HG03558 (cell line): ENCODE data around the gene SMTNL2.
"Not testable (repeated sequence)": the region's sequence is repeated elsewhere in the genome, so short reads cannot be mapped to it uniquely, and the experiment has no call there.

ENCODE experiments used
- ATAC-seq: cut with Tn5 transposase; IDR thresholded peaks from one replicate; pipeline ENCODE4 v1.9.1; 2021; ENCODE audit warnings: moderate number of reproducible peaks; ENCODE audit not compliant: unreplicated experiment; ENCODE audit errors: extremely low read depth

The SMTNL2 gene

DNA sequence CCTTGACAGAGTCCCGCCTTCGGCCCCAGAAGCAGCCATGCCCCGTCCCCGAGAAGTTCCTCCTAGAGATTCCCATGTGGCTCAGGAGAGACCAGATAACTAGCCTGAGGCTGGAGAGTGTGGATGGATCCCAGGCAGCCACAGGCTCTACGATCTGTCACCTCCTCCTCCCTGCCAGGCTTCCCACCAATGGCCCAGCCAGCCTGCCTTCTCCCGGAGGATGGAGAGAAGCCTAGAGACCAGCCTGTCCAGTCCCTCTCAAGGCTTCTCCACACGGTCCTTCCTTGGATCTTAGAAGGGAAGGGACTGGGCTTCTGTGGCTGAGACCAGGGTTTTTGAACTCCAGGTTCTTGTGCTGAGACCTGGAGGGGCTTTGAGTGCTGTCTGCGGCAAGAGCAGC, 1.6 kb upstream of the SMTNL2 start:
- no peak for ATAC-seq

DNA sequence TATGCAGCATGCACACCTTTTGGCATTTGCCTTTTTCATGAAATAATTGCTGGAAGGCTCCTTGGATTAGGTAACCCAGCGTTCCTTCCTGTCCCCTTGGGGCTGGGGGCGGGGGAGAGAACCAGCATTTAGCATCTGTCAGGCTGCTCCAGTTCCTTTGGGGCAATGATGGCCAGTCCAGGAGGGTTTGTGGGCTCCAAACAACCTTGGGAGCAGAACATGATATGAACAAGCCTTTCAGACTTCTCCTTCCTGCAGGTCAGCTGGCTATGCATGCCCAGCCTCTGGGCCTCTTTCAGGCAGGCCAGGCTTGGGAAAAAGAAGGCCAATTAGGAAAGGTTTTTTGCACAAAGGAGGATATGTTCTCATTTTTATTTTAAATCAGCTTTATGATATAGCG, 1.1 kb upstream of the SMTNL2 start:
- no peak for ATAC-seq

DNA sequence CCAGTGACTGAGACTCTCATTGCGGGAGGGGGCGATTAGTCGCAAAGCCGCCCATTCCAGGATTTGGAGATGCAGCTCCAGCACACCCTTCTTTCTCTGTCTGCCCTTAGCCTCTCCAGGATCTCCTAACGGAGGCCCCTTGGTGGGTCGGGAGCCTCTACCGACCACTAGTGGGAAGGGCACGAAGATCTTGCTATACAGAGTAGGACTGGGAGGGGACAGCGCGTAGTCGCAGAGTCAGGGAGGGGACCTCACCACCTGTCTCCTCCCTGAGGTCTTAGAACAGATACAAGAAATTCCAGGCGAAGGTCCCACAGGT, 588 bp upstream of the SMTNL2 start:
- ATAC-seq: no peak

DNA sequence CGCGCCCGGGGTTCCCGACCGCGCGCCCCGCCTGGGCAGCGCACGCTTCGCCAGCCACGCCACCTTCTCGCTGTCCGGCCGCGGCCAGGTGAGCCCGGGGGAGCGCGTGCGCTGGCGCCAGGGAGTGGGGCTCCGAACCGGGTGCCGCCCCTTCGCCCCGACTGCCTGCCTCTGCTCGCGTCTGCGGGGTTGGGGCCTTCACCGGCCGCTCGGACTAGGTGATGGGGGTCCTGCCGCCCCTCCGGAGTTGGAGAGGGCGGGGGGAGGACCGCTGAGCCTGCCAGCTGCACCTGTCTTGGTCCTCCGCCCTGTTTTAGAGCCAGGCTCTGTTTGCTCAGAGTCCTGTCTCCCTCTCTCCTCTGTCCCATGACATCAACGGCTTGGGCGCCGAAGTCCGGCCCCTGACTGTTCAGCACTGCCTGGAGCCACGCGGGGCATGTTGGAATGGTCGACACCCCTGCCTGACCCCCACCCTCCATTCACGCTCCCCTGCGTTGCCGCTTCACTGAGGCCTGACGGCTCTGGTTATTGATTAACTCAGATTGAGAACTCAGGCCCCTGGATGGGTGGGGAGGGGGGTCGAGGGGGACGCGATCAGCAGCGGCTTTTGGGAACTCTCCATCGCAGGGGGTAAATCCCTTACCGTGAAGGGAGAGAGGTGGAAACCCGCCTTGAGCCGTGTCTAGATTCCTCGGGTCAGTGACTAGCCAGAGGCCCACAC, 748 bp downstream of the SMTNL2 start:
- no peak for ATAC-seq

DNA sequence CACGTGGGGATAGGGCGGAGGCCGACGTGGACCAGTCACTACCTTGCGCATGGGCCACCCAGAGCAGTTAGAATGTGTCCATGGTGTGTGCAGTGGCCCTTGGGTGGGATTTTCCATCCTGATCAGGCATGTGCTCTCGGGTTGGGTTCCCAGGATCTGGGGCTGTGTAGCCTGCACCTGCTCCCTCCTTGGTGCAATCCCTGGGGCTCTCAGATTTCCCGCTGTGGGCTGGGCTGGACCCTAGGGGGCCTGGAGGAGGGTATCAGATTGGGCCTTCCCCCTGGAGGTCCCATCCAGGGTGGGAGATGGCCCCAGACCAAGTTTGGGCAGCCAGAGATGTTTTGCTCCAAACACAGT, 1.3 kb downstream of the SMTNL2 start:
- ATAC-seq: no peak

DNA sequence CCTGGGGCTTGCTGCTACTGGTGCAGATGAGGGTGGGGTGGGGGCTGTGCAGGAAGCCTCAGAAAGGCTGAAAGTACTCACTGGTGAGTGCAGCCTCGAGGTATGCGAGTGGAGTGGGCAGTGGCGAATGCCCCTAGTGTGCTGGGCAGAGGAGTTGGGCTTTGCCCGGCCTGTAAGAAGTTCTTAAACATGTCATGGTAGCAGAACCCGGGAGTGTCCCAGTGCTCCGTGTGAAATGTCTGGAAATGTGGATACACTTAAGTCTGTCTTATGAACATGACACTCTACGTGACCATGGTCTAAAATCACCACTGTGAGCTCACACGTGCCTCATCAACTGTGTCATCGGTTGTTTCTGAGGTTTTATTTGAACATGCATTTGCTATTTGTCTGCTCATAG, 1.7 kb downstream of the SMTNL2 start:
- ATAC-seq: no peak

DNA sequence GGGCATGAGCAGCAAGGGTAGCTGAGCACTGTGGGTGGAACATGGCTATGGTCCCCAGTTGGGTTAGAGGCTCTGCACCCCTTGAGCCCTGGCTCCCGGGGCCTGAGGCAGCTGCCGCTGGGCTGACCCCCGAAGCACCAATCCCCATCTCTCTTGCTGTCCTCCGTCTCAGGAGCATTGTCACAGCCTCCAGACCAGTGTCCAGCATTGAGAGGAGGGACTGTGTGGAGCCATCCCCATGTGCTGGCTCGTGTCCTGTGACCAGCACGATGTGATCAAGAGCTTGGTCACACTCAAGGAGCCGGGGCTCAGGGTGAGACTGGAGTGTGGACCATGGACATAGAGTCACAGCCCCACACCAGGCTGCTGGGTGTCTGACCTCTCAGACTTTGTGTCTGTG, 2.9 kb downstream of the SMTNL2 start:
- no peak for ATAC-seq

DNA sequence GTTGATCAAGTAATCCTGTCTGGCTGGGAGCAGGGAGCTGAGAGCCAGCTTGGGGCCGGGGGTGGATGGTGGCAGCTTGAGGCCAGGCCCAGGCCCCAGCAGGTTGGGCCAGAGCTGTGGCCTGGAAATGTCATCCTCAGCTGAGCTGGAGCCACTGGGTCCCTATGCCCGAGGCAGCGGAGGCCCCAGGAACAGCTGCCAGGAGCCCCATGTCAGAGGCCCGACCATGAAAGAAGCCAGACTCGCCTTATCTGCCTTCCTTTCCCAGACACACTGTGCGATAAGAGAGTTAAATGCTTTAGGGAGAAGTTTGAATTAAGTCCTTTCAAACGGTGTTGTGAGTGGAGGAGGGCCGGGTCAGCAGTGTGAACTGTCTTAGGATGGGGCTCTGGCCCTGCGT, 3.5 kb downstream of the SMTNL2 start:
- no peak for ATAC-seq

DNA sequence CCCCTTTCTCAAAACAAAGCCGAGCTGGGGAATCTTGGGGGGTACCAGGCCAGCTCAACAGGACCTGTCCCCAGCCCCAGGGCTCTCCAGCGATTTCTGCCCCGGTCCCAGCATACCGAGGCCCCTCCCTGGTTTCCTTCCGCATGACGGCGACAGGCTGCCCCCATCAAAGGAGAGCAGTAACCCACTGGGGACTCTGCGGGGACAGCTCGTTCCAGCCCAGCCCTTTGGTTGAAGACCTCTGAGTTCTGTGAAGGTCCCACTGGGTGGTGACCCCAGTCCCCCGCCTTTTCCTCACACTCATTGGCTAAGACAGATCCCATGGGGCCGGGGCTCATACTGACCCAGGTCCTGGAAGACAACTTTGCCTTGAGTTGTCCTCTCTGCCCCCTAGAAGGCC, 4.1 kb downstream of the SMTNL2 start:
- ATAC-seq: no peak

DNA sequence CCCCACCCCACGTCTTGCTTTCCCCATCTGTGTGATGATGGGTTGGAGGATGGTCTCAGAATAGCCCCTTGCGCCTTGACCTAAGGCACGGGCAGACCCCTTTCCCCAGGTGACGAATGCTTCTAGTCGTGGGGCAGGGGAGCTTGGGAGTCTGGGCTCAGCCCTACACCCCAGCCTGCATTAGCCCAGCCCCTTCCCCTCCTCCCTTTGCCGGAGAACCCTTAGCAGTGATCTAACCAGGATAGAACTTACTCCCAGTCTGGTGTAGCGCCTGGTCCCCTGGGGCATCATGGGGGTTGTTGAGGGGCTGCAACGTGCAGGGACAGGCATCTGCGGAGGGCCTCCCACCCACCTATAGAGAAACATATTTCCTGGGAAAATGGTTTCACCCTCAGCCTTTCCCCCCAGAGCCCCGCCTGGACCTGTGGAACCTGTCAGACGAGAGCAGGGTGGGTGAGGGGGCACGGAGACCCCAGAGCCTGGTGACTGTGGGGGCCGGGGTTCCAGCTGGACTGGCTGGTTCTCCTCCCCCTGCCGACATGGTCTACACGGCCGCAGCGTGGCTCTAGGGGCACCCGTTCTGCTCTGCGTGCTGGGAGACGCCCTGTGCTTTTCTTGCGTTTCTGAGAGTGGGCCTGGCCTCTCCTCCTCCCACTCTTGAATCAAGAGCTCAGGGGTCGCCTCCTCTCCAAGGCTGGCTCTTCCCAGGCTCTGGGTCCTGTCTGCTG, 4.7 kb downstream of the SMTNL2 start:
- ATAC-seq: no peak

DNA sequence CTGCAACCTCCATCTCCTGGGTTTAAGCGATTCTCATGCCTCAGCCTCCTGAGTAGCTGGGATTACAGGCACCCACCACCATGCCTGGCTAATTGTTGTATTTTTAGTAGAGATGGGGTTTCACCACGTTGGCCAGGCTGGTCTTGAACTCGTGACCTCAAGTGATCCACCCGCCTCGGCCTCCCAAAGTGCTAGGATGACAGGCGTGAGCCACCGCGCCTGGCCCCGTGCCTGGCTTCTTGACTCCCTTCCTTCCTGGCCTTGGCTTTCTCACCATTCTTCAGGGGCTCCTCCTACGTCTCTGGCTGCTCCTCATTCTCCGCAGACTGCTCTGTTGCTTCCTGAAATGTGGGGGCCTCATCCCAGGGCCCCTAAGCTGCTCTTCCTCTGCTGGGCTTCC, 5.7 kb downstream of the SMTNL2 start:
- not testable (repeated sequence) for ATAC-seq

DNA sequence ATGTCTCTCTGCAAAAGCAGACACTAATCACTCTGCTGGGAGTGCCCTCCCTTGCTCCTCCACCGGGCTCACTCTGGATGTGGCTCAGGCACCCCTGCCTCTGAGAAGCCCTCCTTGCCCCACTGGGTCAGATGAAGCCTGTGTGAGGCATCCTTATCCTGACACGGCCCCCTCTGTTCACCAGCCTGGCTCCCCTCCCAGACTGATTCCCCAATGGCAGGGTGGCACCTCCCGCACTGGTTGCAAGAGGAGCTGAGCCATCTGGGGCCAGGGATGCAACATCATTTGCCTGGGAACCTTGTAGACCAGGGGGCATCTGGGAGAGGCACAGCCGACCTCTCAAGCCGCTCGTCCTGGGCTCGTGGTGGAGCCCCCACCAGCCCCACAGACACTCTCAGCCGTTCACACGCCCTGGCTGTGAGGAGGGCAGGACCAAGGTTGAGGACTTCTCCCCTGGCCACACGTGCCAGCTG, 6.7 kb downstream of the SMTNL2 start:
- ATAC-seq: no peak

DNA sequence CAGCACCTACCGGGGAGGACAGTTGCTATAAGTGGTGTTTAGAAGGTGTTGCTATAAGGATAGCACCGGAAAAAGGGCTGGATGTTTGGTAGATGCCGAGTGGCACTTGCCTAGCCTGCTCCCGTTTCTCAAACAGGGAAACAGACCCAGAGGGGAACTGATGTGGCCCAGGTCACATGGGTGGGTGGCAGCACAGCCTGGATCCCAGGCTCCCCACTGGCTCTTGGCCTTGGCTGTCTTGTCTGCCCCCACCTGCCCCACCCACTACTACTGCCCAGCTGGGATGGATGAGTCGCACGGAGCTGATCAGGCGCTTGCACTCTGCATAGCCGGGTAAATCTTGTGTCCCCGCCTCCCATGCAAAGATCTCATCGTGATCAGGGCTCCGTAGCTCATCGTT, 7.2 kb downstream of the SMTNL2 start:
- no peak for ATAC-seq

DNA sequence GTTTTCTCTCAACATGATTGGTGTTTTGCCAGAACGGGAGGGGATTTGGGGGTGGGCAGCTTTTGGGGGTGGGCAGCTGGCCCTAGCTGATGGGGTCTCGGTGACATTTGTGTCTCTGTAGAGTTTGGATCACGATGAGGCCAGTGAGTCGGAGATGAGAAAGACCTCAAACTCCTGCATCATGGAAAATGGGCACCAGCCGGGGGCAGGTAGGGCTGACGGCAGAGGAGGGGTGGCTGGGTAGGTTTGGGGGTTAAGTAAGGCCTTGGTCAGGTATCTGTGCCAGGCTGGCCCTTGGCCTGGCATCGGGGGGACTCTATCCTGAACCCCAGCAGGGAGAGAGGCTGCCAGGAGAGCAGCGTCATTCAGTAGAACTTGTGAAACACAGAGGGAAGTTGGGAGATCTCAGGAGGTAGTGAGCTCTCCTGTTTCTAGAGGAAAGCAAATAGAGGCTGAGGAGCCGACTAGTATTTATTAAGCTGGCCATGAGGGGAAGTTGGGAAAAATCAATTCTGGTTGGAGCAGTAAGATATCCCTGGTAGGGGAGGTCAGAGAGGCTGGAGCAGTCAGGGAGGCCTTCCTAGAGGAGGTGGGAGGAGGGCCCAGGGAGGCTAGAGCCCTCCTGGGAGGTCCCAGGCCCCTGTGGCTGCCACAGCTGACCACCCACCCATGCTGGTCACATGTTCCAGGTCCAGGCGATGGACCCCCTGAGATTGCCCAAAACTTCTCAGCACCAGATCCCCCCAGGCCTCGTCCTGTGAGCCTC, 8.1 kb downstream of the SMTNL2 start:
- no peak for ATAC-seq

DNA sequence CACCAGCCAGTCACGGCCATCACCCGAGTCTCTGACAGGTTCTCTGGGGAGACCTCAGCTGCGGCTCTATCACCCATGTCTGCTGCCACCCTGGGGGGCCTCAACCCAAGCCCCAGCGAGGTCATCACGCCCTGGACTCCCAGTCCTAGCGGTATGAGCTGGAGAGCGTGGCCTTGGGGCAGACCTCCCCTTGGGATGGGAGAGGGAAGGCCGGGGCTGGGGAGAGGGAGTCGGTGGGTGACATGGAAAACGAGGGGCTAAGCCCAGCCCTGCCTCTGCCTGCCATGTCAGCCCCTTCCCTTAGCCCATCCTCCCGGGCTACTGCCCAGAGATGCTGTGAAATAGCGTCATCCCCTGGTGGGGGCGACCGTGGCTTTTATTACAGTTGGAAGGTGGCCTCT, 8.7 kb downstream of the SMTNL2 start:
- ATAC-seq: no peak

DNA sequence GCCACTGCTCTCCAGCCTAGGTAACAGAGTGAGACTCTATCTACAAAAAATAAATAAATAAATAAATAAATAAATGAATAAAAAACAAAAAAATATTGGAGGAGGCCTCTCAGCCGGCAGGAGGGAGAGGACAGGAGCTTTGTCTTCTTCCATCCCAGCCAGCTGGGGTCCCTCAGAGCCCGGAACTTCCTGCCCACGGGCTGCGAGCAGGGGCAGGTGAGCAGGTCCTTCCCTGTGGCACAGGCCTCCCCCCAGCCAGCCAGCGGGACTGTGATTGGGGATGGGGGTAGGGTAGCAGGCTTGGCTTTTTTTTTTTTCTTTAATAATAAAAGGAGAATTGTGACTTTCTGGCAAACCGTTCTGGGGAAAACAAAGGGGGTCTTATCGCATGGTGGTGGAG, 10.1 kb downstream of the SMTNL2 start:
- ATAC-seq: no peak

DNA sequence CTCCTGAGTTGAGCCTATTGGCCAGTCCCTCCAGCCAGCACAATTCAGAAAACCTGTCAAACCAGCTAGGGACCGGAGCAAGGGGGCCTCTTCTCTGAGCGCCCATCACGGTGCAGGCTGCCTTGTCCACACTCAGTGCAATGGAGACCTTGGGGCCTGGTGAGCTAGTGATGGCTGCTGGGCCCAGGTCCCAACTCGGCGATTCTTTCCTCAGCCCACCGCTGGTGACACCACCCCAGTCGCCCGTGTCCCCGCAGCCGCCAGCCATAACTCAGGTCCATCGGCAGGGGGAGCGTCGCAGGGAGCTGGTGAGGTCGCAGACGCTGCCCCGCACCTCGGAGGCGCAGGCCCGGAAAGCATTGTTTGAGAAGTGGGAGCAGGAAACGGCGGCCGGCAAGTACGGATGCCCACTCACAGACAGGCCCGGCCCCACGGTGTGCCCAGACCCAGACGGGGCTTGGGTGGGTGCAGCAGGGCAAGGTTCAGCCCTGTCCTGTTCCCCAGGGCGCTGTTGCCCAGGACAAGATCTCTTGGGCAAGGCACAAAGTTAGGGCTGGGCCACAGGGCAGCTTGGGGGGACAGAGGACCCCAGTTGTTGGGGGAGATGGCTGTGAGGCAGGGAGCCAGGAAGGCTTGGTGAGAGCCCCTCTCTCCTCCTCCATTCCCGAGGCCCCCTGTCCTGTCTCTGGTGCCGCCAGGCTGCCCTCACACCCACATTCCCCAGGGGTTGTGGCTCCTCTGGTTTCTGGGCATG, 10.8 kb downstream of the SMTNL2 start:
- ATAC-seq: no peak

DNA sequence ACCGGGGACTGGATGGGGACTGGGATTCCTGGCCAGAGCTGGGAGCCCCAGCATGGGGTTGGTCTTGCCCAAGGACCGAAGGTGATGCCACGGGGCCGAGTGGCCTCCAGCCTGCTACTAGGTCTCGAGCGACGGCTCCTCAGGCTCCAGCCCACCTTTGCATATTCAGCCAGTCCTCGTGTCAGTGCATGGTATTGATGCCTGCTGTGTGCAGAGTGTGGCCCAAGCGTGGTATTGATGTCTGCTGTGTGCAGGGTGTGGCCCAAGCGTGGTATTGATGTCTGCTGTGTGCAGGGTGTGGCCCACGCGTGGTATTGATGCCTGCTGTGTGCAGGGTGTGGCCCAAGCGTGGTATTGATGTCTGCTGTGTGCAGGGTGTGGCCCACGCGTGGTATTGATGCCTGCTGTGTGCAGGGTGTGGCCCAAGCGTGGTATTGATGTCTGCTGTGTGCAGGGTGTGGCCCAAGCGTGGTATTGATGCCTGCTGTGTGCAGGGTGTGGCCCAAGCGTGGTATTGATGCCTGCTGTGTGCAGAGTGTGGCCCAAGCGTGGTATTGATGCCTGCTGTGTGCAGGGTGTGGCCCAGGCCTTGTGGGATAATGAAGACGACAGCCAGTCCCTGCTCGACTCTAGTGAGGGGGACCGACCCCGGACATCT, 11.5 kb downstream of the SMTNL2 start:
- ATAC-seq: not testable (repeated sequence)

DNA sequence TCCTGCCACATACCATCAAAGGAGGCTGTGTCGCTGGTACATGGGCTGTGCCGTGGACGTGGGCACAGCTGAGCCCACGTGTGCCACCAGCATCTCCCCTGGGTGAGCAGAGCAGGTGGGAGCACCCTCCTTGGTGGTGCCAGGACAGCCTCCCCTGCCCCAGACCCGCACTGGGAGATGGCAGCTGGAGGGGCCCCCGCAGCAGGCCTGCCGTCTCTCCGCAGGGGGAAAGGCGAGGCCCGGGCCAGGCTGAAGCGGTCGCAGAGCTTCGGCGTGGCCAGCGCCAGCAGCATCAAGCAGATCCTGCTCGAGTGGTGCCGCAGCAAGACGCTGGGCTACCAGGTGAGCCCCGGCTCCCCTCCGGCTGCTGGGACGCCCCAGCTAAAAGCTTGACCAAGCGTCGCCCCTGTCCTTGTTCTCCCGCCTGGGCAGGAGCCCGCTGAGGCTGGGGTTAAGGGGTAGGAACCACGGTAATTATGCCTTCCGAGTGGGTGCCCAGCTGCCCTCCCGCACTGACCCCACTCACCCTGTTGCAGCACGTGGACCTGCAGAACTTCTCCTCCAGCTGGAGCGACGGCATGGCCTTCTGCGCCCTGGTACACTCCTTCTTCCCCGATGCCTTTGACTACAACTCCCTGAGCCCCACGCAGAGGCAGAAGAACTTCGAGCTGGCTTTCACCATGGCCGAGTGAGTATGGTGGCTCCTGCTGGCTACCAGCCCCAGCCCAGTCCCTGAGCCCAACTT, 12.5 kb downstream of the SMTNL2 start:
- ATAC-seq: no peak

DNA sequence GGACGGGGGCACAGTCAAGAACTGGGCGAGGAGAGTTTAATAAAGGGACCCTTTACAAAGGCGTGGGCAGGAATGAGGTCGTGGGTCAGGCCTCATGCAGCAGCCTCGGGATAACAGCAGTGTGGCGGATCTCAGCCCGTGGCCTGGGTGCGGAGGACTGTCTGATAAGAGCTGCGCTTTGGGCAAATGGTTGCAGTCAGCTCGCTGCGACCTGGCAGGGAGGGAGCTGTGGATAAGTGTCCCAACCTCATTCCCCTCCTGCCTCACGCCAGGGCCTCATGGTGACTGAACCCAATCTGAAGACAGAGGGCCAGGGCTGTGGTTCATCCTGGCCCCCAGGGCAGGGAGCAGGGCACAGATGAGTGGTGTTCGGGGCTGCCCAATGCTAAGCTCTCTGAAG, 13.6 kb downstream of the SMTNL2 start:
- no peak for ATAC-seq
